Tibial nerve (tissue), 4 donors: ENCODE results near the gene TOR1AIP1. TPM values are rescaled to one million over a fixed set of nuclear protein-coding genes. Genes with fewer than 3 reads are reported as not detected.
"Not testable (repeated sequence)": the region's sequence is repeated elsewhere in the genome, so short reads cannot be mapped to it uniquely, and the experiment has no call there.

Experiments
- DNase-seq, 2 donors: peaks; one replicate each; pipeline ENCODE4 v3.0.0-alpha.2; 2019; ENCODE audit warnings: low spot score in 2 of 2
- H3K27ac ChIP-seq, 4 donors: fragments of 200-600 bp; sonication (generic) in 3 of 4; one replicate each; pipeline ENCODE4 v1.5.1; 2017 to 2019; ENCODE audit warnings: mild to moderate bottlenecking in 1 of 4
- H3K27me3 ChIP-seq, 2 donors: fragments of 200-600 bp; sonication (generic) in 1 of 2; one replicate each; pipeline versions ENCODE4 v1.5.1 to v1.6.0; 2017 to 2019
- H3K36me3 ChIP-seq, 3 donors: fragments of 200-600 bp; sonication (generic); one replicate each; pipeline ENCODE4 v1.5.1; 2018 to 2019
- H3K4me1 ChIP-seq, 4 donors: fragments of 200-600 bp; sonication (generic) in 3 of 4; one replicate each; pipeline ENCODE4 v1.5.1; 2017 to 2019
- H3K4me3 ChIP-seq, 4 donors: fragments of 200-600 bp; sonication (generic) in 3 of 4; one replicate each; pipeline ENCODE4 v1.5.1; 2017 to 2019; ENCODE audit warnings: mild to moderate bottlenecking in 1 of 4, moderate library complexity in 1 of 4
- H3K9me3 ChIP-seq, 4 donors: fragments of 200-600 bp; sonication (generic) in 3 of 4; one replicate each; pipeline ENCODE4 v1.5.1; 2017 to 2019
- CTCF ChIP-seq, 5 experiments: fragments of 200-600 bp in 3 of 5; fragments of 450-650 bp in 2 of 5; sonication (generic) in 3 of 5; IDR thresholded peaks; one replicate each; pipeline ENCODE4 v1.5.1; 2016 to 2019; ENCODE audit warnings: antibody characterized with exemption in 5 of 5, mild to moderate bottlenecking in 3 of 5, moderate library complexity in 2 of 5
- EP300 ChIP-seq, 2 donors: sonication (generic); formaldehyde crosslinking; IDR thresholded peaks; one replicate each; pipeline ENCODE4 v1.6.1; 2017; ENCODE audit warnings: antibody characterized with exemption in 2 of 2, mild to moderate bottlenecking in 1 of 2
- POLR2A ChIP-seq, 2 donors: fragments of 450-650 bp; IDR thresholded peaks; one replicate each; pipeline ENCODE4 v1.6.1; 2017; ENCODE audit warnings: antibody characterized with exemption in 2 of 2, mild to moderate bottlenecking in 2 of 2, moderate library complexity in 2 of 2
- WGBS, 2 donors: methylation state at CpG; one replicate each; pipeline ENCODE4 v1.1.5; 2018; 5-methylcytosine and 5-hydroxymethylcytosine counted together
- total RNA-seq, 4 donors: library from RNA; depleted of rRNA; stranded (reverse); fragments of >200 nt; gene quantifications; one replicate each; pipeline ENCODE4 v1.1.0, GENCODE V29; 2016

TOR1AIP1 gene
- total RNA-seq, 4 donors from 2014 or later: 43.5 to 85.9 (median 60.1) TPM

GRCh38 chr1:179955287-179955680 lies 73.2 kb downstream of the TOR1AIP1 start:
- Histone ChIP-seq H3K9me3 (no peaks in the 10 kb centered on the region), H3K4me3 (peak overlapping the region; percentile 75 to 99 (median 78)), H3K4me1 (peaks cover 0 to 40% (median 21%) of the 10 kb centered on the region in 4 donors), H3K27ac (peak overlapping the region; percentile 85 to 97 (median 94)), H3K36me3 (no peaks in the 10 kb centered on the region), H3K27me3 (no peaks in the 10 kb centered on the region)
- TF ChIP-seq EP300 (IDR thresholded peaks at IDR 0.05): no peak
- no peak for TF ChIP-seq CTCF (IDR thresholded peaks at IDR 0.05)
- no peak for TF ChIP-seq POLR2A (IDR thresholded peaks at IDR 0.05)
- 0 to 1% methylated on average over 9 to 10 of the region's 10 CpGs for WGBS, 2 donors
- DNase-seq: peak in 1 of 2 donors; percentile 14

- TF ChIP-seq POLR2A (IDR thresholded peaks at IDR 0.05) (no peak), EP300 (IDR thresholded peaks at IDR 0.05) (no peak), CTCF (IDR thresholded peaks at IDR 0.05) (no peak)
- Histone ChIP-seq H3K4me3 (peak overlapping the region; percentile 75 to 99 (median 78)), H3K4me1 (peaks cover 0 to 40% (median 21%) of the 10 kb centered on the region in 4 donors), H3K27me3 (no peaks in the 10 kb centered on the region), H3K9me3 (no peaks in the 10 kb centered on the region), H3K36me3 (no peaks in the 10 kb centered on the region), H3K27ac (peak overlapping the region; percentile 85 to 97 (median 94))
- no peak for DNase-seq
- 1 to 2% methylated on average over 3 of the region's 3 CpGs for WGBS, 2 donors
Observed at GRCh38 chr1:179955731-179956130, 73.6 kb downstream of the TOR1AIP1 start.

GRCh38 chr1:179958359-179958758 lies 76.3 kb downstream of the TOR1AIP1 start:
- Histone ChIP-seq H3K4me3 (no peak overlapping the region), H3K27ac (peak overlapping the region in 1 of 4 donors; percentile 28), H3K36me3 (peaks cover 0 to 10% (median 0%) of the 10 kb centered on the region in 3 donors), H3K9me3 (no peaks in the 10 kb centered on the region), H3K27me3 (no peaks in the 10 kb centered on the region), H3K4me1 (peaks cover 0 to 38% (median 21%) of the 10 kb centered on the region in 4 donors)
- TF ChIP-seq CTCF (IDR thresholded peaks at IDR 0.05) (no peak), EP300 (IDR thresholded peaks at IDR 0.05) (no peak), POLR2A (IDR thresholded peaks at IDR 0.05) (no peak)
- 80 to 83% methylated on average over 3 of the region's 3 CpGs for WGBS, 2 donors
- DNase-seq: no peak

- not testable (repeated sequence) for H3K4me3 ChIP-seq, H3K9me3 ChIP-seq, DNase-seq, H3K27ac ChIP-seq, H3K27me3 ChIP-seq
- Histone ChIP-seq H3K4me1 (peaks cover 0 to 29% (median 13%) of the 10 kb centered on the region in 4 donors), H3K36me3 (peaks cover 0 to 10% (median 0%) of the 10 kb centered on the region in 3 donors)
- WGBS, 2 donors: 96% methylated on average over 8 of the region's 8 CpGs
Observed at GRCh38 chr1:179962168-179962567, 80.1 kb downstream of the TOR1AIP1 start.

GRCh38 chr1:179966551-179966950 lies 84.5 kb downstream of the TOR1AIP1 start:
- no peak for TF ChIP-seq EP300 (IDR thresholded peaks at IDR 0.05)
- no peak for TF ChIP-seq POLR2A (IDR thresholded peaks at IDR 0.05)
- TF ChIP-seq CTCF (IDR thresholded peaks at IDR 0.05): no peak
- Histone ChIP-seq H3K4me1 (peaks cover 2 to 47% (median 24%) of the 10 kb centered on the region in 4 donors), H3K4me3 (no peak overlapping the region), H3K9me3 (no peaks in the 10 kb centered on the region), H3K36me3 (peaks cover 0 to 10% (median 0%) of the 10 kb centered on the region in 3 donors), H3K27ac (no peak overlapping the region), H3K27me3 (no peaks in the 10 kb centered on the region)
- peak in 1 of 2 donors; percentile 38 for DNase-seq
